ENCODE measurements around the gene RAD50.
"Not testable (repeated sequence)": the region's sequence is repeated elsewhere in the genome, so short reads cannot be mapped to it uniquely, and the experiment has no call there.

The RAD50 gene

DNA sequence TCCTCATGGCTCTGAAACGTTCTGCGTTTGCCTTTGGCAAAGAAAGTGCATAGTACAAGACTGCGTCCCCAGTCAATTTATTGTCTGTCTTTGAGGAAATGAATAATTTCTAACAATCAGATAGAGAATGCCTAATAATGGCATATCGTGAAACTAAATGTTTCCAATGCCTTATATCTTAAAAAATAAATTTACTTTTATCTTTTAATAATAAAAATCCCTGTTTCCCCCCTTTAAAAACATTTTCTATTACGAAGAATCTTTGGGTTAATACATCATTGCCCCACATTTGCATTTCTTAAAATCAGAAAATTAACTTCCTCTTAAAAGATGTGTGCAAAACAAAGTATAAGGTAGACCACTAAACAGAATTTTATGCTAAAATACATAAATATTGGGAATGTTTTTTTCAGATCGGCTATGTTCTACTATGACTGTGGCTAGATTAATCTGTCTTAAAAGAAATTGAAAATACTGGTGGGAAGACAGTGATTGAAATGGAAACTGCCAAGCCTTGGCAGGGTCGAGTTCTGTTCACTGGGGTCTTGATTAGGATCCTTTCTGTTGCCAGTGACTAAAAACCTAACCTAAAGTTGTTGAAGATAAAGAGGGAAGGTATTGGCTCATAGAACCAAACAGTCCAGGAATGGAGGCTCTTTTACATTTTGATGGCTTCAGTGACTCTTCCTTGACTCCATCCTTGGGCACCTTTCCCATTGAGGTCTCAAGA is 13.1 kb upstream of the RAD50 start, which contains the start of gene IL5:
IL5 (minus strand) TSS at position 51 of the 730 bp plus-strand sequence; CDS start at position 7, 44 bp downstream.
- Mint-ChIP-seq H3K4me3 (no peak within 1 kb of the TSS), H3K27ac (no peak within 1 kb of the TSS), H3K9me3 (no peaks in the 10 kb centered on the region), H3K36me3 (no peaks in the 10 kb centered on the region), H3K4me1 (no peaks in the 10 kb centered on the region), H3K27me3 (no peaks in the 10 kb centered on the region)

DNA sequence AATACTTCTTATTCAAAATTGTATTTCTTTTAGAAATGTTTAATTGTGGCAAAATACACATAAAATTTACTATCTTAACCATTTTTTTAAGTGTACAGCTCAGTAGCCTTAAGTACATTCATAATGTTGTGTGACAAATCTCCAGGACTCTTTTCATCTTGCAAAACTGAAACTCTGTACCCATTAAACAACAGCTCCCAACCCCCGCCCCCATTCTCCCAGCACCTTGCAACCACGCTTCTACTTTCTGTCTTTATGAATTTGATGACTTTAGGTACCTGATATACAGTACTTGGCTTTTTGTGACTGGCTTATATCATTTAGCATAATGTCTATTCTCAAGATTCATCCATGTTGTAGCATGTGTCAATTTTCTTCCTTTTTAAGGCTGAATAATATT is 10.7 kb upstream of the RAD50 start:
- Mint-ChIP-seq H3K27me3 (no peaks in the 10 kb centered on the region), H3K36me3 (no peaks in the 10 kb centered on the region), H3K27ac (no peak overlapping the region), H3K9me3 (no peaks in the 10 kb centered on the region), H3K4me1 (no peaks in the 10 kb centered on the region), H3K4me3 (no peak overlapping the region)

DNA sequence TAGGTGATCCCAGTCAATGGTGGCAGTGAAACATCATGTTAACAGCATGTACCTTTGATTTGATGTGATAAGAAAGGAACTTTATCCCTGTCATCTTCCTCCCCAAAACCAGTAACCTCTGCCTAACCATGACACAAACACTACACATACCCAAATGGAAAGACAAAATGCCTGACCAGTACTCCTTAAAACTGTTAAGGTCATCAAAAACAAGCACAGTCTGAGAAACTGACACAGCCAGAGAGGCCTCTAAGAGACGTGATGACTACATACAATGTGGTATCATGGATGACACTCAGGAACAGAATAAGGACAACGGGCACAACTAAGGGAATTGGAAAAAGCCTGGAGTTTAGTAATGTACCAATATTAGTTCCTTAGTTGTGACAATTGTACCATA is 9.5 kb upstream of the RAD50 start:
- H3K27me3 Mint-ChIP-seq, result no peaks in the 10 kb centered on the region
- no peaks in the 10 kb centered on the region for H3K4me1 Mint-ChIP-seq
- no peak overlapping the region for H3K27ac Mint-ChIP-seq
- H3K4me3 Mint-ChIP-seq, result no peak overlapping the region
- H3K36me3 Mint-ChIP-seq, result no peaks in the 10 kb centered on the region
- H3K9me3 Mint-ChIP-seq, result no peaks in the 10 kb centered on the region

DNA sequence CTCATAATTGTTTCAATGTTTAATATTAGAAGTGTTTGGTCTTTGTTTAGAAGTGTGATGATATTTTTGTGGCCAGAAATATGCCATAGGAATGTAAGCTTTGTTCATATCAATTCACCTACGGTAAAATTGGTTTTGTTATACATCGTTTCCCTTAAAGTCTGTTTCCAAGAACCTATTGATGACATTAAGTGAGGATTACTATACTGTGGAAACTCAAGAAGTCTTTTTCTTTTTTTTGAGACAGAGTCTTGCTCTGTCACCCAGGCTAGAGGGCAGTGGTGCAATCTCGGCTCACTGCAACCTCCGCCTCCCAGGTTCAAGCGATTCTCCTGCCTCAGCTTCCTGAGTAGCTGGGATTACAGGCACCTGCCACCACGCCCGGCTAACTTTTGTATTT is 7.9 kb upstream of the RAD50 start:
- not testable (repeated sequence) for H3K9me3 Mint-ChIP-seq, H3K4me1 Mint-ChIP-seq, H3K27ac Mint-ChIP-seq, H3K27me3 Mint-ChIP-seq, H3K36me3 Mint-ChIP-seq, H3K4me3 Mint-ChIP-seq

DNA sequence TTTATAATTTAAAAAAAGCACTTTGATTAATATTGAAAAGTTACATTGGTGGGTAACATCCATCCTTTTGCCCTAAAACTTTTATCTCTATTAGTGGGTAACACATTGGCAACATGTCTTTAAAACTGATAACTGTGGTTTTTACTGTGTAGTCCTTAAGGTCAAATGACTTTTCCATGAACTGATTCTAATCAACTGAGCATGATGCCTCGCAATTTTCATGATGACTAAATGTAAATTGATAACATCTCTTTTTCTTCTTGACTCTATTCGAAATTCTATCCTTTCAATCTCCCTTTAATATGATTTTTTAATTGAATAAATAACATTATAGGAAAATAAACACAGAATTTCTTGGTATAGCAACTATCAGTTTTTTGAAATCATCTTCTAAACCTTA is 7.2 kb upstream of the RAD50 start:
- Mint-ChIP-seq H3K36me3 (no peaks in the 10 kb centered on the region), H3K27ac (no peak overlapping the region), H3K27me3 (no peaks in the 10 kb centered on the region), H3K9me3 (no peaks in the 10 kb centered on the region), H3K4me3 (no peak overlapping the region), H3K4me1 (no peaks in the 10 kb centered on the region)

DNA sequence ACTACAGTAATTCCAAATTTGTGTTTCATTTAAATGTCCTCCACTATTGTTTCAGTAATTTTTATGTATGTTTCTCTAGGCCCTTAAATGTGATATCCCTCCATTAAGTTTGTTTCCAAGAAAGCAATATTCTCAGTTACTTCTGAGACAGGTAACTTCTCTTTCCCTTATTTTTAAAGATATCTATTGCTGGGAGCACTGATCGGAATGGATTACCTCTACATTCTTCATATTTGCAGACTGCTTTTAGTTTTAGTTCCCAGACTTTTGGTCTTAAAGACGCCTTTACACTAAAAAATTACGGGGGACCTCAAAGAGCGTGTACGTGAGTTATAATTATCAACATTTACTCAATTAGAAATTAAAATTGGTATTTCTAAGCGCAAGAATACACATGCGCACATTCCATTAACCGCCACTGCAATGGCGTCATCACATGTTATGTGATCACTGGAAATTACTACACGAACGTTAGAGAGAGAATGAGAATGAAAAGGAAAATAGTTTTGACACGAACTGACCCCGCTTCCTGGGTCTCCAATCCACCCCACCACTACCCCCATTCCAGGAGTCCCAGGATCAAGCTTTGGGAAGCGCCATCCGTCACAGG is 519 bp upstream of the RAD50 start:
- peaks cover 7% of the 10 kb centered on the region for H3K9me3 Mint-ChIP-seq
- peak overlapping the region; percentile 99 for H3K4me3 Mint-ChIP-seq

DNA sequence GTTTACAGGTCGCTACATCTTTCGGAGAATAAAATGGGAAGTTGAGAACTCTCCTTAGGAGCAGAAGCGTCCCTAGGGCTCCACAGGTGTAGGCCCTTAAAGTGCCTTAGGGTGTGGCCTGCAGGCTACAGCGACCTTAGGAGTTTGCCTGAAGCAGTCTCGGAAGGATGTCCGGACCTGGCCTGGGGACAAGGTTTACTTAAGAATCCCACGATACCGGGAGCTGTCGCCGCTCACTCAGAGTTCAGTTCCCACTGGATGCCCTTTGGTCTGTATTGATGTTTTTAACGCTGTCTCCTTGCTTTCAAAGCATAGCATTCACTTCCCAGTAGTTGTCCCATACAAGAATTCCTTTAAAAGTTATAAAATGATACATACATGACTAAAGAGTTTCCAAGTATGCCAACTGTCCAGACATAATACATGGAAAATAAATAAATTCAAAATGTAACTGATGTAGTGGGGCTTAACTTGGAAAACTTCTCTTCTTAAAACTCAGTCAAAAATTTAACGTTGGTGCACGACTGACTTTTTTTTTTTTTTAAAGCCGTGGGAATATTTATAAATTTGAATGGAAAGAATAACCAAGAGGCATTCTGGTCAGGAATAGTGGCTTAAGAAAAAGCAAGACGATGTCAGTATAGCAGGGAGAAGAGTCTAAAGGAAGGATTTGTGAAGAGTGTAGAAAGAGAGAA is 848 bp downstream of the RAD50 start:
- Mint-ChIP-seq H3K4me3 (peak overlapping the region; percentile 99), H3K27me3 (no peaks in the 10 kb centered on the region), H3K36me3 (peaks cover 3% of the 10 kb centered on the region), H3K4me1 (peaks cover 34% of the 10 kb centered on the region), H3K9me3 (peaks cover 7% of the 10 kb centered on the region), H3K27ac (peak overlapping the region; percentile 99)

More for the DNA sequence above, 519 bp upstream of the RAD50 start:
- Mint-ChIP-seq H3K27ac (peak overlapping the region; percentile 99), H3K36me3 (peaks cover 3% of the 10 kb centered on the region), H3K27me3 (no peaks in the 10 kb centered on the region), H3K4me1 (peaks cover 34% of the 10 kb centered on the region)

DNA sequence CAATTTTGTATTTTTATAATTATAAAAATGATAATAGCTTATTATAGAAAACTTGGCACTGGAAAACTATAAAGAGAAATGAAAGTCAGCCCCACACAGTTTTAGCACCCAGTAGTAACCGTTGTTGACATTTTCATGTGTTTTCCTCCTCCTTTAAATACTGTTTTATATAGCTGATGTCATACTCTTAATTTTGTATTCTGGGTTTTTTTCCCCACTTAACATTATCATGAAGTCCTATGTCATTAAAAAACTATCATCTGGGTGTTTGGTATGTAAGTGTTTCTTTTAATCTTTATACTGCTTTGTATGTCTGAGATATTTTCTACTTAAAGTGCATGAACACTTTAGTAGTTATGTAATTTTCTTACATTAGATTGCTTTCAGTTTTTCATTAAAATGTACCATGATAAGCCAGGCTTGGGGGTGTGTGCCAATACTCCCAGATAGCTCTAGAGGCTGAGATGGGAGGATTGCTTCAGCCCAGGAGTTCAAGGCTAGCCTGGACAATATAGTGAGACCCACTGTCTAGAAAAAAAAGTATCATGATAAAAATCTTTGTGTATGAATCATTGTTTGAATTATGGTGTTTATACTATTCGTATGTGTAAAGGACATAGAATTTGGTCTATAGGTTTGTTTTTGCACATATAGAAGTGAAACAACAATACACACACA is 2.7 kb downstream of the RAD50 start:
- Mint-ChIP-seq H3K36me3 (peaks cover 3% of the 10 kb centered on the region), H3K27ac (no peak overlapping the region), H3K9me3 (peaks cover 7% of the 10 kb centered on the region), H3K4me3 (peak overlapping the region; percentile 74), H3K4me1 (peaks cover 34% of the 10 kb centered on the region), H3K27me3 (no peaks in the 10 kb centered on the region)

DNA sequence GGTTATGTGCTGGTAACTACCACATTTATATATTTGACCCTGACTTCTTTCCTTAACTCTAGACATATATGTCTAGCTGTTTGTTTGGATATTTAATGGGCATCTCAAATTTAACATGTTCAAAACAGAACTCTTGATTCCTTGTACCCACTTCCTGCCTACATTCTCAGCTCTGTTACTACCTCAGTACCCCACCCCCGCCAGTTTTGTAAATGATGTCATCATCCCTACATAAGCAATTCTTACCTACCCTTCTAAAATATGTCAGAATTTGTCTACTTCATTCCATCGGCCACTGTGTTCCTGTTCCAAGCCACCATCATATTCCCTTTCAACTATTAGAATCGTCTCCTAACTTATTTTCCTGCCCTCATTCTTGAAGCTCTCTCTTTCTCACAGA is 4.8 kb downstream of the RAD50 start:
- H3K4me3 Mint-ChIP-seq, result no peak overlapping the region
- H3K4me1 Mint-ChIP-seq, result peaks cover 42% of the 10 kb centered on the region
- H3K27me3 Mint-ChIP-seq, result no peaks in the 10 kb centered on the region
- H3K9me3 Mint-ChIP-seq, result no peaks in the 10 kb centered on the region
- H3K36me3 Mint-ChIP-seq, result peaks cover 18% of the 10 kb centered on the region
- H3K27ac Mint-ChIP-seq, result no peak overlapping the region

DNA sequence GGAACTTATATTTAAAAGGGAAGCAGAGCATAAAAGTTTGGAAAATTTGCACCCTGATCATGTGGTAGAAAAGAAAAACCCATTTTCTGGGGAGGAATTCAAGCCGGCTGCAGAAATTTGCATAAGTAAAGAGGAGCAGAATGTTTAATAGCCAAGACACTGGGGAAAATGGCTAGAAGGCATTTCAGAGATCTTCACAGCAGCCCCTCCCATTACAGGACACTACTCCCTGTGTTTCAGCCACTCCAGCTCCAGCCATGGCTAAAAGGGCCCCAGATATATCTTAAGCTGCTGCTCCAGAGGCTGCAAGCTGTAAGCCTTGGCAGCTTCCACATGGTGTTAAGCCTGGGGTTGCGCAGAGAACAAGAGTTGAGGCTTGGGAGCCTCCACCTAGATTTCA is 7.8 kb downstream of the RAD50 start:
- not testable (repeated sequence) for H3K27ac Mint-ChIP-seq

DNA sequence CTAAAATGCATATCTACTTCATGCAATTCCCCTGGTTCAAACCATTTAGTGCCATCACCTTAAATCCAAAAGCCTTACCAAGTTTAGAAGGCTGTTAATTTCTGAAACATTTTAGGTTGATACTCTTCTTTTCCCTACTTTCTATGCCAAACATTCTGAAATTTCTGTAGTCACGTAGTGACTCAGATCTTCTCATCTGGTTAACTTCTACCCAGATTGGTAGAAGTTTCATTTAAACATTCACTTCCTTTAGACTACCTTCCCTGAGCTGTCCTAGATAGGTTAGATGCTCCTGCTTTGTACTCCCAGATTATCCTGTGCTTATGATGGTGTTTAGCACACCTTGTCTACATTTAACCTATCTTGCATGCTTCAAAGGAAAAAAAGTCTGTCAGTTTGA is 9.9 kb downstream of the RAD50 start:
- Mint-ChIP-seq H3K36me3 (peaks cover 36% of the 10 kb centered on the region), H3K27ac (no peak overlapping the region), H3K27me3 (no peaks in the 10 kb centered on the region), H3K4me3 (no peak overlapping the region), H3K4me1 (peaks cover 47% of the 10 kb centered on the region), H3K9me3 (no peaks in the 10 kb centered on the region)

More for the DNA sequence above, 7.8 kb downstream of the RAD50 start:
- Mint-ChIP-seq H3K4me1 (peaks cover 38% of the 10 kb centered on the region), H3K36me3 (peaks cover 30% of the 10 kb centered on the region)
- H3K27me3 Mint-ChIP-seq, H3K4me3 Mint-ChIP-seq, H3K9me3 Mint-ChIP-seq: not testable (repeated sequence)

DNA sequence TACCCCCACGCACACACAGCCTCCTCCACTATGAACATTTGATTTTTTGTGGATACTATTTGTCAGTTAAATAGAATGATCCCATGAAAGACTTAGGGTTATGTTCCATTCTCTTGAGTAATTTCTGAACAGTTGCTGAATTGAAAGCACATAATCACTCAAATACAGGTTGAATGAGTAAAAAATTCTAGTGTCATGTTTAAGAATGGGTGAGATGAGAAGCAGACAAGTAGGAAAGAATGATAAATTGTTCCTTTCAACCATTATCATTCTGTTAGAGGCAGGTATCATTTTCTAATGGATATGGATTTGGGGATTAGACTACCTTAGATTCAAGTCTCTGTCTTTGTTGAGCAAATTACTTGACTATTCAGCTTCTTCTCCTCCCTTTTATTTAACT is 19.3 kb downstream of the RAD50 start:
- H3K4me3 Mint-ChIP-seq, result no peak overlapping the region
- H3K27me3 Mint-ChIP-seq, result no peaks in the 10 kb centered on the region
- peaks cover 21% of the 10 kb centered on the region for H3K4me1 Mint-ChIP-seq
- H3K36me3 Mint-ChIP-seq, result peaks cover 34% of the 10 kb centered on the region
- H3K9me3 Mint-ChIP-seq, result no peaks in the 10 kb centered on the region
- H3K27ac Mint-ChIP-seq, result no peak overlapping the region

DNA sequence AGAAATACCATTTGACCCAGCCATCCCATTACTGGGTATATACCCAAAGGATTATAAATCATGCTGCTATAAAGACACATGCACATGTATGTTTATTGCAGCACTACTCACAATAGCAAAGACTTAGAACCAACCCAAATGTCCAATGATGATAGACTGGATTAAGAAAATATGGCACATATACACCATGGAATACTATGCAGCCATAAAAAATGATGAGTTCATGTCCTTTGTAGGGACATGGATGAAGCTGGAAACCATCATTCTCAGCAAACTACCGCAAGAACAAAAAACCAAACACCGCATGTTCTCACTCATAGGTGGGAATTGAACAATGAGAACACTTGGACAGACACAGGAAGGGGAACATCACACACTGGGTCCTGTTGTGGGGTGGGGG is 27.8 kb downstream of the RAD50 start:
- not testable (repeated sequence) for H3K4me3 Mint-ChIP-seq, H3K27me3 Mint-ChIP-seq, H3K27ac Mint-ChIP-seq, H3K4me1 Mint-ChIP-seq, H3K9me3 Mint-ChIP-seq
- peaks cover 37% of the 10 kb centered on the region for H3K36me3 Mint-ChIP-seq

DNA sequence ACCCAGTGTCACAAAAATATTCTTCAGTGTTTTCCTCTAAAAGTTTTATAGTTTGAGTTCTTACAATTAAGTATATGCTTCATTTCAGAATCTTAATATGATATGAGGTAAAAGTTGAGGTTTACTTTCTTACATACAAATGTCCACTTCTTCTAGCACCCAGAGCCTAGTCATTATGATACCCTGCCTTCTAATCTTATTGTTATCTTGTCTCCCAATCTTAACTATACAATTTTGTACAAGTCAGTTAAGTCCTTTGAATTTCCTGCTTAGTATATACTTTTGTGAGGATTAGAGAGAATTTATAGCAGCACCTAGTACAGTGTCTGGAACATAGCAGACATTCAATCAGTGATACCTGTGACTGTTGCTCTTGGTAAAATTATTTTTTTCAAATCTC is 29.3 kb downstream of the RAD50 start:
- H3K27ac Mint-ChIP-seq, result no peak overlapping the region
- no peaks in the 10 kb centered on the region for H3K9me3 Mint-ChIP-seq
- H3K4me3 Mint-ChIP-seq, result no peak overlapping the region
- H3K27me3 Mint-ChIP-seq, result no peaks in the 10 kb centered on the region
- H3K36me3 Mint-ChIP-seq, result peaks cover 41% of the 10 kb centered on the region
- H3K4me1 Mint-ChIP-seq, result no peaks in the 10 kb centered on the region

DNA sequence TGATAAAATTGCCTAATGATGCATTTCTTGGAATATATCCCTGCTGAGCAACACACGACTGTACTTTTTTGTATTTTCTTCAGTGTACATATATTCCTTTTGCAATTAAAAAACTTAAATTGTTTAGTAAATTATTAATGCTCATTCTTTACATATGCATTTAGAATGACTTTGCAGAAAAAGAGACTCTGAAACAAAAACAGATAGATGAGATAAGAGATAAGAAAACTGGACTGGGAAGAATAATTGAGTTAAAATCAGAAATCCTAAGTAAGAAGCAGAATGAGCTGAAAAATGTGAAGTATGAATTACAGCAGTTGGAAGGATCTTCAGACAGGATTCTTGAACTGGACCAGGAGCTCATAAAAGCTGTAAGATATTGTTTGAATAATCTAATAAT is 32.7 kb downstream of the RAD50 start:
- Mint-ChIP-seq H3K4me3 (no peak overlapping the region), H3K27me3 (no peaks in the 10 kb centered on the region), H3K9me3 (no peaks in the 10 kb centered on the region), H3K27ac (no peak overlapping the region), H3K36me3 (peaks cover 25% of the 10 kb centered on the region), H3K4me1 (no peaks in the 10 kb centered on the region)

DNA sequence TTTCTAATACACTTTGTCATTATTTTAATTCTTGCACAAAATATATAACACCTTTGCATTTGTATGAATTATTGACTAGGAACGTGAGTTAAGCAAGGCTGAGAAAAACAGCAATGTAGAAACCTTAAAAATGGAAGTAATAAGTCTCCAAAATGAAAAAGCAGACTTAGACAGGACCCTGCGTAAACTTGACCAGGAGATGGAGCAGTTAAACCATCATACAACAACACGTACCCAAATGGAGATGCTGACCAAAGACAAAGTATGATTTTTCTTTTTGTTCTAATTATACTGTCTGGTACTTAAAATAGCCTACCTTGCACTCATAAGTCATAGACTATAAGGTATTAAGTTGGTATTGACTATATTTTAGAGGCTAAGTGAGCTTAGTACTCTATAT is 34.4 kb downstream of the RAD50 start:
- Mint-ChIP-seq H3K36me3 (peaks cover 25% of the 10 kb centered on the region), H3K9me3 (no peaks in the 10 kb centered on the region), H3K27ac (no peak overlapping the region), H3K4me3 (no peak overlapping the region), H3K27me3 (no peaks in the 10 kb centered on the region), H3K4me1 (no peaks in the 10 kb centered on the region)

Measured in activated naive CD4-positive, alpha-beta T cell treated with anti-CD3 and anti-CD28 coated beads, Interleukin-2, amount 50 U/mL, for 24 hours (primary cell).